Measurements from ENCODE around the gene KIRREL2. TPM values are rescaled to one million over a fixed set of nuclear protein-coding genes. Genes with fewer than 3 reads are reported as not detected.
"Not testable (repeated sequence)": the region's sequence is repeated elsewhere in the genome, so short reads cannot be mapped to it uniquely, and the experiment has no call there.

The KIRREL2 gene
- total and polyA plus RNA-seq, 8 donors = 28.5 to 89.0 (median 47.6) TPM

DNA sequence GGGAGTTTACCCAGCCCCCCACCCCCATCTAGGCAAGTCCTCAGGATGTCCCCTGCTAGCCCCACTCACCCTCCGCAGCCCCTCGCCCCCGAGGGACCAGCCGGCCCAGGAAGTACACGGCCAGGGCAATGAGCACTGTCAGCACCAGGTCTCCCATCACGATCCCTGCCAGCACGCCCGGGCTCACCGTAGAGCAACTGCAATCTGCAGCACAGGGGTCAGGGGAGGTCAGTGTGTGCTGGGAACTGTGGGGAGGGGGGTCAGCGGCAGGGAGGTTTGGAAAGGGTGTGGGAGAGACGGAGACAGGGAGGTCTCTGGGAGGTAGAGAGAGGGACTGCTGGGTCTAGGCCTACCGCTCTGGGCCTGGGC lies 50.6 kb downstream of the KIRREL2 start:
- Histone ChIP-seq H3K4me3 (peak overlapping the region in 1 of 4 donors; percentile 13), H3K4me1 (peaks cover 0 to 14% (median 0%) of the 10 kb centered on the region in 3 donors), H3K27ac (peak overlapping the region in 1 of 4 donors; percentile 73), H3K36me3 (no peaks in the 10 kb centered on the region), H3K9me3 (no peaks in the 10 kb centered on the region), H3K27me3 (no peaks in the 10 kb centered on the region)
- ATAC-seq (no peak), DNase-seq (peak in 1 of 6 donors; percentile 19), FAIRE-seq (no peak)
- TF ChIP-seq, protein P1, sequence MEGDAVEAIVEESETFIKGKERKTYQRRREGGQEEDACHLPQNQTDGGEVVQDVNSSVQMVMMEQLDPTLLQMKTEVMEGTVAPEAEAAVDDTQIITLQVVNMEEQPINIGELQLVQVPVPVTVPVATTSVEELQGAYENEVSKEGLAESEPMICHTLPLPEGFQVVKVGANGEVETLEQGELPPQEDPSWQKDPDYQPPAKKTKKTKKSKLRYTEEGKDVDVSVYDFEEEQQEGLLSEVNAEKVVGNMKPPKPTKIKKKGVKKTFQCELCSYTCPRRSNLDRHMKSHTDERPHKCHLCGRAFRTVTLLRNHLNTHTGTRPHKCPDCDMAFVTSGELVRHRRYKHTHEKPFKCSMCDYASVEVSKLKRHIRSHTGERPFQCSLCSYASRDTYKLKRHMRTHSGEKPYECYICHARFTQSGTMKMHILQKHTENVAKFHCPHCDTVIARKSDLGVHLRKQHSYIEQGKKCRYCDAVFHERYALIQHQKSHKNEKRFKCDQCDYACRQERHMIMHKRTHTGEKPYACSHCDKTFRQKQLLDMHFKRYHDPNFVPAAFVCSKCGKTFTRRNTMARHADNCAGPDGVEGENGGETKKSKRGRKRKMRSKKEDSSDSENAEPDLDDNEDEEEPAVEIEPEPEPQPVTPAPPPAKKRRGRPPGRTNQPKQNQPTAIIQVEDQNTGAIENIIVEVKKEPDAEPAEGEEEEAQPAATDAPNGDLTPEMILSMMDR (IDR thresholded peaks at IDR 0.05) = no peak
- intact Hi-C loops (cut with DNase I) = no loop called here
- 56 to 72% methylated on average over 12 of the region's 12 CpGs for WGBS, 2 donors

DNA sequence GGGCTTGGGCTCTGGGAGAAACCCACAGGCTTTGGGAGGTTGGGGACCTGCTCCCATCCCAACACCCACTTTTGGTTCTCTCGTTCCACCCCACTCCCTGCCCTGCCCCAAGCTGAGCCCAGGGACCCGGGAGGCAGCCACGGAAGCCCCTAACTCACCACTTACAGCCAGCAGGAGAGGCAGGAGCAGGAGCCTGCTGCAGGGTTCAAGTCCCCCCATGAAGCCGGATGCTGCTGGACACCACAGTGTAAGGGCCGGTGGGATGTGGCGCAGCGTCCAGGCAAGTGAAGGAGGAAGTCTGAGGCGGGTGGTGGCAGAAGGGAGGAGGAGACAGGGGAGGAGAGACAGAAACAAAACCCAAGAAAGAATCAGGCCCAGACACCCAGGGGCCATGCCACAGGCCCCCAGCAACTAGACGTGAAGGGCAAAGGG lies 51.3 kb downstream of the KIRREL2 start, which contains the start of gene TYROBP:
Gene TYROBP (minus strand): TSS at position 286 of the 432 bp plus-strand sequence. CDS start 67 bp downstream, at position 219.
- TF ChIP-seq, protein P1 (IDR thresholded peaks at IDR 0.05) = no peak
- H3K36me3 ChIP-seq = no peaks in the 10 kb centered on the region
- intact Hi-C loops (cut with DNase I) = no loop called here
- FAIRE-seq = no peak
- DNase-seq = peak in 1 of 6 donors; percentile 43
- peaks cover 0 to 15% (median 0%) of the 10 kb centered on the region in 3 donors for H3K4me1 ChIP-seq
- 76 to 80% methylated on average over 9 of the region's 9 CpGs for WGBS, 2 donors
- H3K9me3 ChIP-seq = no peaks in the 10 kb centered on the region
- no peaks in the 10 kb centered on the region for H3K27me3 ChIP-seq
- ATAC-seq = peak in 2 of 4 donors; percentile 15 to 32
- peak within 1 kb of the TSS in 1 of 4 donors; percentile 13 for H3K4me3 ChIP-seq
- peak within 1 kb of the TSS in 2 of 4 donors; percentile 33 to 73 for H3K27ac ChIP-seq

DNA sequence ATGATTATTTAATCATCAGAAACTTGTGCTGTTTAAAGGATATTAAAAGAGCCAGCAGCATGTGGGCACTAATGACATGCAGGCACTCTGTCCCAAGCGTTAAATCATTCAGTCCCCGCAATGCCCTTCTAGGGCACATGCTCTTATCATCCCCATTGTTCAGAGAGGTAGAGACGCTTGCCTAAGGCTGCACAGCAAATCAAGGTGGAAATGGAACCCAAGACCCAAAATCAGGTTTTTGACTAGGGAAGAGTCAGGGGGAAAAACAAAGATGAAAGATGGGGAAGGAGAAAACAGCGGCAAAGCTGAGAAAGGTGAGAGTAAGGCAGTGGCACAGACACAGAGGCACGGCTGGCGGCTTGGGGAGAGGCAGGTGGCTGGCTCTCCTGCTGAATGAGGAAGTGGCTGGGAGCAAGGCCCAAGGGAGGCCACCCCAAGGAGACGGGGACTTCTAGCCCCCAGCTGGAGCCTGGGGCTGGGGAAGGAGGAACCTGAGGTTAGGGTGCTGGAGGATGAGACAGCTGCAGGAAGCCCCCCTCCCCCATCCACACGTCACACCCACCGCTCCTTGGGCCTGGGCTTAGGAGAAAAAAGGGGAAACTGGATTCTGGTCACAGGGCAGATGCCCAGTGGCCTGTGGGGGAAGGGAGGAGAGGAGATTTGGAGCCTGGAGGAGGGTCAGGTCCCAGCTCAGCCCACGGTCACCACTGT lies 52.4 kb downstream of the KIRREL2 start:
- WGBS, 2 donors = 71 to 79% methylated on average over 10 of the region's 10 CpGs
- Histone ChIP-seq H3K27me3 (no peaks in the 10 kb centered on the region), H3K4me1 (peaks cover 0 to 15% (median 0%) of the 10 kb centered on the region in 3 donors), H3K4me3 (no peak overlapping the region), H3K27ac (peak overlapping the region in 2 of 4 donors; percentile 35 to 73), H3K36me3 (no peaks in the 10 kb centered on the region), H3K9me3 (no peaks in the 10 kb centered on the region)
- FAIRE-seq (no peak), ATAC-seq (peak in 3 of 4 donors; percentile 37 to 69 (median 62)), DNase-seq (peak in 1 of 6 donors; percentile 77)
- intact Hi-C loops (cut with DNase I) = no loop called here
- TF ChIP-seq, protein P1 (IDR thresholded peaks at IDR 0.05) = no peak

DNA sequence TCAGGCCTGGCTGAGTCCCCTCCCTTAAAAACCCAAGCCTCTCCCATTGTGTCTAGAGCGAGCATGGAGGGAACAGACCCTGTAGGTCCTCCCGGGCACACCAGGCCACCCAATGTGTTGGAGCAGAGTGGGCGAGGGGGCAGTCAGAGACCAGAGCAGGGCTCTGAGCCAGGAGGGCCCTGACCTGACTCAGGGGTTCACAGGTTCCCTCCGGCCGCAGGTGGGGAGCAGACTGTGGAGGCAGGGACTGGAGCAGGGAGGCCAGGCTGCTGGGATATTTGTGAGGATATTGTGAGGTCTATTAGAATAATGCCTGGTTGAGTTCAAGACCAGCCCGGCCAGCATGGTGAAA lies 52.9 kb downstream of the KIRREL2 start:
- ATAC-seq = no peak
- no peak for DNase-seq
- intact Hi-C loops (cut with DNase I) = no loop called here
- peak overlapping the region in 2 of 4 donors; percentile 35 to 62 for H3K27ac ChIP-seq
- H3K4me3 ChIP-seq = no peak overlapping the region
- H3K4me1 ChIP-seq = peaks cover 0 to 15% (median 0%) of the 10 kb centered on the region in 3 donors
- H3K36me3 ChIP-seq = no peaks in the 10 kb centered on the region
- 64 to 84% methylated on average over 6 of the region's 6 CpGs for WGBS, 2 donors
- TF ChIP-seq, protein P1 (IDR thresholded peaks at IDR 0.05) = no peak
- H3K27me3 ChIP-seq = no peaks in the 10 kb centered on the region
- no peaks in the 10 kb centered on the region for H3K9me3 ChIP-seq
- FAIRE-seq = no peak

GRCh38 chr19:35910355-35910754 lies 53.6 kb downstream of the KIRREL2 start:
- H3K36me3 ChIP-seq; FAIRE-seq; H3K9me3 ChIP-seq; DNase-seq; intact Hi-C loops (cut with DNase I); H3K4me3 ChIP-seq; ATAC-seq; H3K27me3 ChIP-seq: not testable (repeated sequence)
- peak overlapping the region in 1 of 4 donors; percentile 62 for H3K27ac ChIP-seq
- 87 to 90% methylated on average over 14 of the region's 14 CpGs for WGBS, 2 donors
- H3K4me1 ChIP-seq = peaks cover 0 to 15% (median 0%) of the 10 kb centered on the region in 3 donors

All from pancreas (tissue), 10 donors.